SW 1271 (cell line): ENCODE measurements around the gene WWOX.

Experiments
- DNase-seq, 2 experiments: peaks; one replicate each; lab custom pipeline; 2025; lab: John Stamatoyannopoulos, UW

The WWOX gene

DNA sequence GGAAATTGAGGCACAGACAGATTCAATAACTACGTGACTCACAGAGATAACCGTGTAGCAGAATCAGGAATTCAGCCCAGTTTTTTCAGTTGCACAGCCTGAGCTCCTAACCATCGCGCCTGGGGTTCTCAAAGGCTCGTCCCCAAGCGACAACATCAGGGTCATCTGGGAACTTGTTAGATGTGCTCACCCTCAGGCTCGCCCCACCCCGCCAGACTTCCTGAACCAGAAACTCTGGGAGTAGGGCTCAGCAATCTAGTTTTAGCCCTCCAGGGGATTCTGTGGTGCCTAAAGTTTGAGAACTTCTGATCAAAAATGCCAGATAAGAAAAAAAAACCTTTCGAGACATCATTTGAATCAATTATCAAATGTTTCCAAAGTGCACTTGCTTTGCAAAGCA, 559.8 kb downstream of the WWOX start:
- DNase-seq: no peak

GRCh38 chr16:78659668-78660217, 560.3 kb downstream of the WWOX start:
- DNase-seq: no peak

DNA sequence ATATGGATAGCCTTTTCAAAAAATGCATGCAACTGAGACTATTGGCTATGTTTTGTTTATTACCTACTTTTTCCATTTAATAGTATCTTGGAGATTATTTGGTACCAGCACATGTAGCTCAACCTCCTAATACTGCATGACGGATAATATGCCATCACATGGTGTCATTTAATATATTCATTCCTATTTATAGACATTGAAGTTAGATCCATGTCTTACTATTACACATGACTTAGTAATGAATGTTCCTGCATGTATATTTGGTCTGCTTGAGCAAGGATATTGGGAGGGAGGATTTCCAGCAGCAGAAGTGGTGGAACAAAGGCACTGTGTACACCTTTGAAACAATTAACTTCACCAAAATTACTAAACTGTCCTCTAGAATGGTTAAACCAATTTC, 561.3 kb downstream of the WWOX start:
- no peak for DNase-seq

DNA sequence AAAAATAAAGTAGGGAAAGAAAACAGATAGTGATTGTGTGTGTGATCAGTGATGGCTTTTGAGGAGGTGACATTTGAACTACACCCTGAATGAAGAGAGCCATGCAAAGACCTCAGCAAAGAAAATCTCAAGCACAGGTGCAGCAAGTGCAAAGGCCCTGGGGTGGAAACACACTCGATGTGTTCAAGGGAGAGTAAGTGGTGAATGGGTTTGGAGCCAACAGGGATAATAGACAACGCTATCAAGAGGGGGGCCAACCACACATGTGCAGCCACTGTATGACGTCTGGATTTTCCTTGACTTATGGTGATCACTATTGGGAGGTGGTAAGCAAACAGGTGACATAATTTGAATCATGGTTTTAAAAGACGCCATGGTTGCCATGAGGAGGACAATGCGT, 564.2 kb downstream of the WWOX start:
- DNase-seq: no peak

- DNase-seq: no peak
Measured at GRCh38 chr16:78664811-78665772, 565.6 kb downstream of the WWOX start.

GRCh38 chr16:78666318-78666717, 566.9 kb downstream of the WWOX start:
- DNase-seq: no peak

DNA sequence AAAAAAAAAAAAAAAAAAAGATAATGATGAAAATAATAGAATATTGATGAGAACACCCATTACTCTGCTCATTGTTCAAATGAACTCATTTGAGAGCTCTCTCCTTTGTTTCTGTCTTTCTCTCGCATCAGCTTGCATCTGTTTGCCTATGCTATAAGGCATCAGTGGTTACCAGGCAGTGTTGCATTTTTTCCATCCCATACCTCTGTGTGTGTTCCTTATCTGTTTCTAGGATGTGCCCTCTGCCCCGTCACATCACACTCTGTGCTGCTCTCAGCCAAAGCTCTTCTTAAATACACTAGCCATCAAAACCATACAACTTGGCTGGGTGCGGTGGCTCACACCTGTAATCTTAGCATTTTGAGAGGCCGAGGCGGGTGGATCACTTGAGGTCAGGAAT, 568.2 kb downstream of the WWOX start:
- no peak for DNase-seq

DNA sequence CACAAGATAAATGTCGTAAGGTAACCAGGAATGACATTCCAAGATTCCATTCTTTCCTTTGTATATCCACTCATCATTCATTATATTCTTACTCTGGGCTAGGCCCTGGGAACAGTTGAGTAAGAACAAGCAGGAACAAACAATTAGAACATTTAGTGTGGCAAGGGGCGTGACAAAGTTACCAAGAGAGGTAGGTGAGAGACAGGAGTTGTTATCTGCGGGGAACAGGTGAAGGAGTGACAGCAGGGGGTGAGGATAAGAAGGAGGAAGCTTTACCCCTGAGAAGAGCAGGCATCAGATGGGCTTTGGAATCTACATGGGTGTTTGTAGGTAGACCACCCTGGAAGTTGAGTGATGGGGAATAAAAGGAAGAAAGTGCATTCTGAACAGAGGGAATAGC, 568.9 kb downstream of the WWOX start:
- DNase-seq: no peak

- no peak for DNase-seq
Measured at GRCh38 chr16:78669994-78670393, 570.5 kb downstream of the WWOX start.

DNA sequence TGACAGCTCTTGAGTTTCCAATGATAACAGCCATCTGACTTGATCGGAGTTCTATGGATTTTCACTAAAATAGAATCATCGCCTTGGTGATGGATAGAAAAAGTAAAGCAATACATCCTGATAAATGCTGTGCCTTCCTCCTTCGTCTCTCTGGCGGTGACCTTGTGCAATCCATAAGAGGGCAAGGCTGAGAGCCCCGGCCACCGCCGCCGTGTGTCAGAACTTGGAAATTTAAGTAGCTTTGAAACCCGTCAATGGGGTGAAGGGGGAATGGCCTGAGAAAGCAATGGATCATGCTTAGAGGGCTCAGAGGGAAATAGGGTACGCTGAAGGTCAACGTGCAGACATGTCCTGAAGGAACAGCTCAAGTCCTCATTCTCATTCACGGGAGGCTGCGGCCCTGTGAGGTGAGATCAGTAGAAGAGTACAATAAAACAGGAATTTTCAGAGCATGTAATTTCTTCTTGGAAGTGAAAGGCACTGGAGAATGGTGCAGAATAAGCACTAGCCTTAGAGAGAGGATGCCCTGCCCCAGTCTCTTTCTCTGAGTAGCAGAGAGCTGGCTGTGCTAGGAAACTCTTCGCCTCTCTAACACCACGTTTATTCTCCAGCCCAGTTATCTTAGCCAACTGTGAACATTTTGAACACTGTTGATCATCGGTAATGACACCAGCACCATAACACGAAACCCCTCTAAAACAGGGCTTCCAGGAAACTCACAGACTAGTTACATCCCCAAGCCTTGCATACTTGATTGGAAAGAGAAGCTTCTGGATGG, 573.5 kb downstream of the WWOX start:
- DNase-seq: no peak

- DNase-seq: no peak
Measured at GRCh38 chr16:78673884-78674283, 574.4 kb downstream of the WWOX start.

DNA sequence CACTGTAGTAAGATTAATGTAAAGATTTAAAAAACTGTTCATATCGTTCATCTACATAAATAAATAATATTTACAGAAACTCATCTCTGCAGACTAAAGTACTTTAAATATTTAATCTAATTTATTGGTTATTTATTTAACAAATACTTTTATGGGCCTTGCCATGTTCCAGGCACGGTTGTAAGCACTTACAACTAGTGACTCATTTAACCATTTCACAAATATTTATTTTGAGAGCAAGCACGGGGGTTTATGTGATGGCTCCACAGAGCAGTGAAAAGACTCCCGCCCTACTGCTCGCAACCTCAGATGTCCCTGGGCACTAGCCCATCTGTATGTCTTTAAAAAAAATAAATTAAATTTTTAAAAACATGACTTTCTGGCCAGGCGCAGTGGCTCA, 575.9 kb downstream of the WWOX start:
- no peak for DNase-seq

DNA sequence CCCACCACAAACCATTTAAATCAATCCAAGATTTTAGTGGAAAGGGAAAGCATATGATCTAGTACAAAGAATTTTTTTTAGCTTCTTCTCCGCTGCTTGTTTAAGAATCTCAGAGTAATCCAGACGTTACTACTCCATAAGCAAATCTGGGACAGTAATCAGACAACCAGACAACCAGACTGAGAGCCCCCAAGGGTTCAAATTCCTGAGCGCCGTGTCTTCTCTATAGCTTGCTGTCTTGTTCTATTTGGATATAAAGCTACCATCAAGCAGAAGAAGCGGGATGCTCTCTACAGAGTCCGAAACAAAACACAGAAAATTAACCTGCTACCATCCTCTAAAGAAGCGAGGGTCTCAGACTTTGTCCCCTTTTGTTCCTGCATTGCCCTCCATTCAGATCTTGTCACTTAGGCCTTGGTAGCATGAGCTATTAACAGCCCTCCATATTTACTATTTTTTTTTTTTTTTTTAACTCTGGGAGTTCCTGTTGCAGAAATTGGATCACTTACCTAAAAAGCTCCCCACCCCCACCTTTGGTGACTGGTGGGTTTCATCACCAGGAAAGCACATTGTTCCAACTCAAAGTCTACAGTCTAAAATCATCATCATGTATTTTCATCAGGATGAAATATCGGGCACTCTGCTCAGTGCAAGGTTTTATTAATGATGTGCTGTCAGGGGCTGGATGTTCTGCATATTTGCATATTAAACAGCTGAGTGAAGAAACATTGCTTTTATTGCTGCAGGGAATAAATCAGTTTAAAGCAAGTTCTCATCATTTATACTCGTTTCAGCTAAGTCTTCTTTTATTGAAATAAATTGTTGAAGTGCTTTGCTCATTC, 576.7 kb downstream of the WWOX start:
- no peak for DNase-seq

GRCh38 chr16:78677181-78677731, 577.8 kb downstream of the WWOX start:
- DNase-seq: no peak

DNA sequence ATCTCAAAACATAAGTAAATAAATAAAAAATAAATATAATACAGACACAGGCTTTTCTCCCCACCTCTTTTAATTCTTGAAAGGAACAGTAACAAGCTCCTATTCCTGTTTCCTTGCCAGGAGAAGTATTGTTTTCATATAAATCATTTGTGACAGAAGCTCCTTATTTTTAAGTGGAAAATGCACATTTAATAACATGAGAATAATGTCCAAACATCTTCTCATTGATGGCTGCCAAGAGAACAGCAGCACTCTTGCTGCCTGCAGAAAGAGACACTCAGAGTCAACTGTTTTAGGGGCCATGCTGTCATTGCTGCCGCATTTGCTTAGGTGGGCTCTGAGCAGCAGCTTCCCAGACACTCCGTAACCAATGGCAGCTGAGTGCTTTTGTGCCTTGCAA, 580.1 kb downstream of the WWOX start:
- DNase-seq: no peak

DNA sequence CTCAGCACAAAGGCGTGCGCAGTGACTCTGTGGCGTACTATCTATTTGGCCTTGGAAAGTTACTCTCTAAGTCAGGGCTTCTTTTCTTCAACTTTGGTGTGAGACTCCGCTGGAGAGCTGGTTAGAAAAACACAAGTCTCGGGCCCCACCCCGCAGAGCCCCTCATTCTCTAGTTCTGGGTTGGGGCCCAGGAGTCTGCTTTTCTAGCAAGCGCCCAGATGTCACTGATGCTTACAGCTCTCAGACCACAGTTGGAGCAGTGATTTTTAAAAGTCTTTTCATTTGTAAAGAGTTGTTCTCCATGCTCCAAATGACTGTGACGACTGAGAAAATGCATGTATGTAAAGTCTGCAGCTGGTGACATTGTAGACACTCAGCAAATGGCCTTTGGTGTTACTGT, 582.3 kb downstream of the WWOX start:
- no peak for DNase-seq

DNA sequence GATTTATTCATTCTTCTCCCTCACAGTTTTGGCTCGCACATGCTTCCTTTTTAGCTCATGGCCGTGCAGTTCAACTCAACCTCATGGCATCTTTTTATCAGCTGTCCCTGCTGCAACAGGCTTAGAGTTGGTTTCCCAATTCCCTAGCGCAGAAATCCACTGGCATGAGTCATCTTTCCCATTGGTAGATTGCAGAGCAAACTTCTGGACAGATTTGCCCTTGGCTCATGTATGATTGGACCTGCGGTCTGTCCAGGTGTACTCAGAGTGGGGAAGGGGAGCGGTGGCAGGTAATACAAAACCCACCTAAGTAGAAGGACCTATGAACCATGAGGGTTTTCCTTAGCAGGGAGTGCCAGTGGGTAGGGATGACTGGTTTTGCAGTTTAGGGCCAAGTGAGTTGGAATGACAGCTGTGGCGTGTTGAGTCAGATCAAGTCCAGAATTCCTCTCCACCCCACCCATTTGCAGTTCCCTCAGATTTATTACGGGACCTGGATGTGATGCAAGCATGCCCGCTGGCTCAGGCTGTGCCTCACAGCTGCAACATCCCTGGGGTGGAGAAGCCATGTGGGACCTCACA, 584.7 kb downstream of the WWOX start:
- DNase-seq: no peak

DNA sequence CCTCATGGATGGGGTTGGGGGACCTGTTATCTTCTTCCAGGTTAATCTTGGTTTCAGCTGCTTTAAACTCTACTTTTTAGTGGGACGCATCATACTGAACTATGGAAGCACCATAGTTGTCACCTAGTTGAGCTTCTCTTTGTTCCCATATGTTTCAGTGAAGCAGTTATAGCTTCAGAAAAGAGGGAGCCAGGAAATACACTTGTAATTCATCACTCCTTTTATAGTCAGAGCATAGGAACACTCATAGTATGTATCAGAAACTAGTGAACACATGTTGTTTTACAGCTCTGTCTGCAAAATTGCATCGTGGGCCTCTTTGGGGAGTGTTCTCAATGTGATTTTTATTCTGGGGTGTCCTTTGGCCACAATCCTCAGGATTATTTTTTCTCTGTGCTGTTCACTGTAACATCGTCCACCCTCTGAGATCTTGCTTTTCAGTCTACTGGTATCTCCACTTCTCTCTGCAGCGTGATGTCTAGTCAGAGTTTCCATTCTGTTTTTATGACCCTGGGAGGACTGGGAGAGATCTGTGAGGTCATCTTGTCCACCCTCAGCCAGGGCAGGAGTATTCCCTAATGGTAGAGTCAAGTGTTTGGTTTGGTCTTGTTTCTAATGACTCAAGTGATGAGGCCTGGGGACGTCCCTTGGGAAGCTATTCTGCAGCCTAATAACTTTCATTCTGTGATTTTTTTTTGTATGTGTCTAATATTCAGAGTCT, 585.4 kb downstream of the WWOX start:
- DNase-seq: no peak

- no peak for DNase-seq
Measured at GRCh38 chr16:78686601-78687000, 587.1 kb downstream of the WWOX start.

DNA sequence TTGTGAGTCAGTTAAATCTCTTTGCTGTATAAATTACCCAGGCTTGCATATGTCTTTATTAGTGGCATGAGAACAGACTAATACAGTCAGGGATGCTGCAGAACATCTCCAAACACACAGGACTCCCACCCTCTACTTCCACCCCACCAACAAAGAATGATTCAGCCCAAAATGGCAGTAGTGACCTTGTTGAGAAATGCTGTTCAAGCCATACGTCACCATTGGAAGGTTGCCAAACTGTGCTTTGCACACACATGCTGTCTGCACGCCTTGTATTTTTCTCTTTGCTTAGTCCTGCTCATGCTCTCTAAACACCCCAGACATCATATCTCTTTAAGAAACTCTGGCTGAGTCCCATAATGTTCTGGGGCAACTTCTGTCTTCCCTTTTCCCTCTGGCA, 589.6 kb downstream of the WWOX start:
- DNase-seq: no peak

GRCh38 chr16:78689536-78689935, 590.1 kb downstream of the WWOX start:
- DNase-seq: no peak
